GM19025 (cell line): ENCODE results near the gene ZCRB1.
"Not testable (repeated sequence)": the region's sequence is repeated elsewhere in the genome, so short reads cannot be mapped to it uniquely, and the experiment has no call there.

ENCODE experiments used
- ATAC-seq: cut with Tn5 transposase; IDR thresholded peaks from one replicate; pipeline ENCODE4 v1.9.1; 2021; ENCODE audit warnings: mild to moderate bottlenecking, low read depth, moderate library complexity; ENCODE audit not compliant: unreplicated experiment

The ZCRB1 gene

DNA sequence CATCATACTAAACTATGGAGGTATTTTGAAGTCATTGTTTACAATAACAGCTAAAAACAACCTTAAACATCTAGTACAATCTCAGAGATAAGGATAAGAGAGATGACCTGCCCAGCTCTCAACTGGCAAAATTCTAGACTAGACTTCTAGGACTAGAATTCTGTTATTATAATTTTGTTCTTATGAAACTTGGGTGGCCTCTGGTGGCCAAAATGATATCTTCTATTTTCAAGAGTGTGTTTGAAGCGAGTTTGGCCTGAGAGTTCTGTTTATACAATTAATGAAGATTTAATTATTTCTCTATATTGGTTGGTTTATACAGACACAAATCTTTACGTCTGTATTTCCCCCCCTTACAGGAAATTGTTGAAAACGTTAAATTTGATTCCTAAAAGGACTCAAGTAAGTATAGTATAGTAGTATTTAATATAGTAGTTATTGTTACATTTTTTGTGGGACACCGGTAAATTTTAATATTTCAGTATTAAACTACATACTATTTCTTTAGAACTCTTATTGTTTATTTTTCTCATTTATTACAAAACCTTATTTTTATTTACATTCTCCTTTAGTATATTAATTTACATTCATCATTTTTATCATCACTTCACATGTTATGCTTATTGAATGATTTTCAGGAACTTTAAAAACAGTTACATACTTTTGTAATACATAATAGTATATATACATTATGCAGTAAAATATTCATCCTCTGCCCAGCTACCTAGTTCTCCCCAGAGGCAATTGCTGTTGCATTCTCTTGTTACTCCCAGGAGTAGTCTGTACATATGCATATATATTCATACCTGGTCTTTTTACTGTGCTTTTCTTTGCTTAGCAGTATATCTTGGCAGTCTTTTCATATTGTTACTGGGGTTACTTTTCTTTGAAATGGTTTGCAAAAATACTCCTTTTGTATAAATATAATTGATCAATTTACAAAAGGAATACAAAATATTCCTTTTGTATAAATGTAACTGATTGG is 6.7 kb upstream of the ZCRB1 start:
- ATAC-seq: no peak

GRCh38 chr12:42330097-42330496 is 4.2 kb upstream of the ZCRB1 start:
- ATAC-seq: not testable (repeated sequence)

DNA sequence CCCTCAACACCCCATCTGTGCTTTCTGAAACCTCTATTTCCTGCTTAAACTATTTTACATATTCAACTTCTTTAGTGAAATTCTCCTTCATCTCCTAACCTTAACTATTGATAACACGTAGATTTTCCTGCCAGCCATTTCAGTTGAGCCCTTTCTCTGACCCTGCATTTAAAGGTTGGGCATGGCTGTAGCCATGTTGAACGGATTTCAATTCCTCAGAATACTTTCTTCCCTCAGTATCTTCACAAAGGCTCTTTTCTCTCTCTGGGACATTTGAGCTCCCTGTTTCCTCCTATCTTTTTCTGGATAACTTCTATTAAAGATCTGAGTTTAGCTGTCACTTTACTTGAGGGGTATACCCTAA is 1.3 kb upstream of the ZCRB1 start:
- ATAC-seq: no peak

- ATAC-seq: no peak
Observed at GRCh38 chr12:42326541-42327226, 790 bp upstream of the ZCRB1 start.

GRCh38 chr12:42325326-42325652 is 605 bp downstream of the ZCRB1 start:
- no peak for ATAC-seq

DNA sequence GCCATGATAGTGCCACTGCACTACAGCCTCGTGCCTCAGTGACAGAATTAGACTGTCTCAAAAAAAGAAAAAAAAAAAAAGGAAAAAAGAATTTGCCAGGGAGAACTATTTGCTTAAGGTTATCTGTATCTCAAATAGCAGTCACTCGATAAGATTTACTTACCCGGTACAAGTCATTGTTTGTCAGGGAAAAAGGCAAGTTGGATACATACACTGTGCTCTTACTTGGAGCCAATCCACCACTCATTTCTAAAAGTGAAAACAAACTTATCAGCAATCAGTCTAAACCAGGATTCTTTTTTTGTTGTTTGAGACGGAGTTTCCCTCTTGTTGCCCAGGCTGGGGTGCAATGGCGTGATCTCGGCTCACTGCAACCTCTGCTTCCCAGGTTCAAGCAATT is 2.0 kb downstream of the ZCRB1 start:
- no peak for ATAC-seq

DNA sequence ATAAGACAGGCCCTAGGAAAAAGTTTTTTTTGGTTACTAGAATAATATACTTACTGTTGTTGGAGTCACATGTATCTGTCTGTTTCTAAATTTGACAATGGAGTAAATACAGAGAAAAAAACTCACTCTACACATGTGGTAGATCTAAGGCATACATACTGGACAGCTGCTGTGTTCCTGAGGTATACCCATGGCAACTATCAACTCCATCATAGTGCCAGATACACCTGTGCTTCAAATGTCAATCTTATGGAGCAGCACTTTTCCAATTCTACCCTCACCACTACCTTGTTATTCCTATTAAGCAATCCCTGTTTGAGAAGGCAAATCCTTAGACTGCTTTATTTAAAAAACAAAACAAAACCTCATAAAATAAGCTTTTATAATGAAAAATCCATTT is 3.3 kb downstream of the ZCRB1 start:
- no peak for ATAC-seq

- ATAC-seq: no peak
Observed at GRCh38 chr12:42320796-42321195, 5.1 kb downstream of the ZCRB1 start.

GRCh38 chr12:42315108-42315507 is 10.8 kb downstream of the ZCRB1 start:
- no peak for ATAC-seq

DNA sequence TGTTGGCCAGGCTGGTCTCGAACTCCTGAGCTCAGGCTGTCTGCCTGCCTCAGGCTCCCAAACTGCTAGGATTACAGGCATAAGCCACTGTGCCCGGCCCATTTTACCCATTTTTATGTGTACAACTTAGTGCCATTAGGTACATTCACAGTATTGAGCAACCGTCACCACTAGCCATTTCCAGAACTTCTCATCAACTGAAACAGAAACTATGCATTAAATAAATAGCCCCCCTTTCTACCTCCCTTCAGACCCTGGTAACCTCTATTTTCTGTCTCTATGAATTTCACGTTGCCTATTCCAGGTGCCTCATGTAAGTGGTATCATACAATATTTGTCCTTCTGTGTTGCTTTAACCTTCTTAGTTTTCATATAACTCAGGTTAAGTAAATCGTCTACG is 15.9 kb downstream of the ZCRB1 start:
- no peak for ATAC-seq

- no peak for ATAC-seq
Observed at GRCh38 chr12:42308390-42308789, 17.5 kb downstream of the ZCRB1 start.

GRCh38 chr12:42306297-42306696 is 19.6 kb downstream of the ZCRB1 start:
- ATAC-seq: no peak

- ATAC-seq: peak; percentile 74
Observed at GRCh38 chr12:42299392-42300308, 26.2 kb downstream of the ZCRB1 start.

DNA sequence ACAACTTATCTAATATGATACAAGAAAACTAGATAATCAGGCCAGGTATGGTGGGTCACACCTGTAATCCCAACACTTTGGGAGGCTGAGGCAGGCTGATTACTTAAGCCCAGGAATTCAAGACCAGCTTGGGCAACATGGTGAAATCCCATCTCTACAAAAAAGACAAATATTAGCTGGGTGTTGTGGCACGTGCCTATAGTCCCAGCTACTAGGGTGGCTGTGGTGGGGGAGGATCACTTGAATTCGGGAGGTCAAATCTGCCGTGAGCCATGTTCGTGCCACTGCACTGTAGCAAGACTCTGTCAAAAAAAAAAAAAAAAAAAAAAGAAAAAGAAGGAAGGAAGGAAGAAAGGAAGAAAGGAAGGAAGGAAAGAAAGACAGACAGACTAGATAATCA is 27.0 kb downstream of the ZCRB1 start:
- ATAC-seq: no peak

GRCh38 chr12:42296503-42297109 is 29.3 kb downstream of the ZCRB1 start:
- no peak for ATAC-seq

DNA sequence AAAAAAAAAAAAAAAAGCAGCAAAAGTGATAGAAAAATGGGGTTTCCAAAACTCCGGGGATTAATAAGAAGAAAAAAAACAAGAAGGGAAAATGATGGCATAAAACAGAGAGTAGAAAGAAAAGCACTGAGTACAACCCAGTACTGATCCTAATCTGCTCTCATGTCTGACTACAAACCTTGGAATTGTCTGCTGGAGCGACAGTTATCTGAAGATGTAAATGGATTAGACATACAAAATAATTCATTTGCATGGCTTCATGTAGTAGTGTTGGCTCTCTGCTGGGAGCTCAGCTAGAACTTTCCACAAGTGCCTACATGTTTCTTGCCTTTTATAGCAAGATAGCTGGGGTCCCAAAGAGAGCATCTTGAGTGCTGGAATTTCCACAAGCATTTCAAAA is 34.2 kb downstream of the ZCRB1 start:
- ATAC-seq: no peak

DNA sequence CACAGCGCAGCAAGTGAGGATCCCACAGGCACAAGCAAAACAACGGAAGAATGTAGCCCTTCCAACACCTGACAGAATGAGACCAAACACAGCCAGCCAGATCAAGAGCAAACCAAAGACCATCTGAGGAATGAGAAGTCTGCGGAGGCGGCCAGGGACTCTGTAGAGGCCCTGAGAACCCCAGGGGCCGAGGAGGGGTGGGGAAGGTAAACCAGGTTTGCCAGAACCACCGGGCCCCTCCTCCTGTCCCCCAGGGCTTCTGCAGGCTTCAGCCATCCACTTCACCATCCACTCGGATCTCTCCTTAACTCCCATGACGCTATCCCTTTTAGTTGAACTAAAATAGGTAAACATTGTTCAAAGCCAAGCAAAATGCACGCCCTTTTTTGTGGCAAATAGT is 37.4 kb downstream of the ZCRB1 start:
- no peak for ATAC-seq

DNA sequence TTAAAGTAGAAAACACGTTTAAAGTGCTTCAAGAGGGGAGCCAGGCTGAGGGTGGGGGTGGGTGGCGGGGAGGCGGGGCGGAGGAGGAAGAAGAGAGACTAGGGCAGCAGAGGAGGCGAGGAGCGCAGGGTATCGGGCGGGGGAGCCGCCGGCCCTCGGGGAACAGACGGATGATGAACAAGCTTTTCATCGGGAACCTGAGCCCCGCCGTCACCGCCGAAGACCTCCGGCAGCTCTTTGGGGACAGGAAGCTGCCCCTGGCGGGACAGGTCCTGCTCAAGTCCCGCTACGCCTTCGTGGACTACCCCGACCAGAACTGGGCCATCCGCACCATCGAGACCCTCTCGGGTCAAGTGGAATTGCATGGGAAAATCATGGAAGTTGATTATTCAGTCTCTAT is 39.2 kb downstream of the ZCRB1 start:
- no peak for ATAC-seq

DNA sequence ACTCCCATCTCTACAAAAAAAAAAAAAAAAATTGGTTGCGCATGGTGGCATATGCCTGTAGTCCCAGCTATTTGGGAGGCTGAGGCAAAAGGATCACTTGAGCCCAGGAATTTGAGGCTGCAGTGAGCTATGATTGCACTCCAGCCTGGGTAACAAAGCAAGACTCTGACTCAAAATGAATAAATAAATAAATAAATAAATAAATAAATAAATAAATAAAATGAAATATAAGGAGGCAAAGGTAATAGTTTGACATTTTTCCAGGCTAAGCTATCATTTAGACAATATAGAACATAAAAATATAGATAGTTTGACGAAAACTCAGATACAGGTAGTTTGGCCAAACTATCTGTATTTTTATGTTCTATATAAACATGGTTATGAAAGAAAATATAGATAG is 40.5 kb downstream of the ZCRB1 start:
- no peak for ATAC-seq

GRCh38 chr12:42284876-42285275 is 41.0 kb downstream of the ZCRB1 start:
- no peak for ATAC-seq

- ATAC-seq: no peak
Observed at GRCh38 chr12:42284157-42284556, 41.7 kb downstream of the ZCRB1 start.
